Measurements from ENCODE around the gene SCN1B. TPM values are rescaled to one million over a fixed set of nuclear protein-coding genes. Genes with fewer than 3 reads are reported as not detected.

SCN1B gene
- total and polyA plus RNA-seq, 2 of the 13 experiments (the other 11 are each of a cell fraction or from before 2014, with no cell fraction given) = 2.7 to 20.1 TPM

GRCh38 chr19:35062942-35063341 is 32.7 kb downstream of the SCN1B start:
- no peaks in the 10 kb centered on the region for H3K79me2 ChIP-seq (ENCODE audit: insufficient read depth, low read length)
- H3K9ac ChIP-seq (ENCODE audit: insufficient read depth, low read depth, low read length) = no peak overlapping the region
- H3K4me1 ChIP-seq (ENCODE audit: insufficient read depth, low read length) = peaks cover 11% of the 10 kb centered on the region
- in situ Hi-C loops (cut with HindIII; ENCODE audit: extremely low pct_ligation_motif_present, low pct_unique_long_range_greater_than_20kb) = no loop called here
- no peak for ATAC-seq
- TF ChIP-seq KDM2A (CRISPR knock-in tag; IDR thresholded peaks at IDR 0.05; ENCODE audit: borderline replicate concordance, low read depth) (0 out of 2 replicates have a peak, but pooled peaks have one; percentile 19), HNF1B (CRISPR knock-in tag; IDR thresholded peaks at IDR 0.05) (0 out of 2 replicates have a peak, but pooled peaks have one; percentile 25), ZNF326 (CRISPR knock-in tag; IDR thresholded peaks at IDR 0.05; ENCODE audit: borderline replicate concordance) (0 out of 2 replicates have a peak, but pooled peaks have one; percentile 51), POLR2AphosphoS5 (IDR thresholded peaks at IDR 0.05; ENCODE audit: low read depth, low read length) (peak; percentile 13; the same call in 1 of the 2 replicates), MBNL3 (CRISPR knock-in tag; conservative IDR thresholded peaks at IDR 0.05) (no peak), POLR2A (IDR thresholded peaks at IDR 0.05; ENCODE audit: insufficient read depth in 1 of 2, low read depth in 2 of 2, low read length in 2 of 2) (peak; percentile 12 to 42; a peak in 1 of 4 replicates), ETV6 (CRISPR knock-in tag; conservative IDR thresholded peaks at IDR 0.05) (no peak), NR2F2 (IDR thresholded peaks at IDR 0.05; ENCODE audit: borderline replicate concordance, low read depth) (no peak), RBM22 (optimal IDR thresholded peaks at IDR 0.05; ENCODE audit: low read length) (peak; percentile 84), TEAD3 (CRISPR knock-in tag; optimal IDR thresholded peaks at IDR 0.05; ENCODE audit: borderline replicate concordance) (peak; percentile 17), NFKBIZ (CRISPR knock-in tag; IDR thresholded peaks at IDR 0.05) (no peak), POLR2G (IDR thresholded peaks at IDR 0.05; ENCODE audit: low read depth, low read length) (peak; percentile 59; the same call in 1 of the 2 replicates), ZHX1 (CRISPR knock-in tag; IDR thresholded peaks at IDR 0.05; ENCODE audit: low read depth) (no peak), AGO2 (optimal IDR thresholded peaks at IDR 0.05; ENCODE audit: low read depth, low read length) (peak; percentile 32), NONO (IDR thresholded peaks at IDR 0.05) (no peak), NONO (CRISPR knock-in tag; conservative IDR thresholded peaks at IDR 0.05) (0 out of 2 replicates have a peak, but pooled peaks have one; percentile 49)
- no peak for FAIRE-seq
- H3K27me3 ChIP-seq (ENCODE audit: control insufficient read depth in 1 of 2, insufficient read depth in 2 of 2, low read length in 2 of 2) = no peaks in the 10 kb centered on the region
- no peak for DNase-seq (ENCODE audit: low spot score)
- intact Hi-C loops (cut with micrococcal nuclease; ENCODE audit: unreplicated experiment) = no loop called here
- H4K20me1 ChIP-seq (ENCODE audit: insufficient read depth, low read length) = peaks cover 5% of the 10 kb centered on the region; the same call in 1 of the 2 replicates
- ChIA-PET CTCF (ENCODE audit: low intra/inter-chr PET ratio, low total read pairs) (no interaction called here), POLR2A (no interaction called here)
- H3K4me3 ChIP-seq (replicated peaks in 1 of 3; ENCODE audit: insufficient read depth in 1 of 3, low read depth in 2 of 3, low read length in 3 of 3) = no peak overlapping the region
- no peak overlapping the region for H3K27ac ChIP-seq (ENCODE audit: extremely low read length, insufficient read depth, low read length)
- H2AFZ ChIP-seq (ENCODE audit: low read length) = no peak overlapping the region
- H3K36me3 ChIP-seq (replicated peaks in 1 of 2; ENCODE audit: control insufficient read depth in 1 of 2, insufficient read depth in 2 of 2, low read length in 2 of 2) = peaks cover 3% of the 10 kb centered on the region in 2 experiments; a peak in 1 of 5 replicates
- no peaks in the 10 kb centered on the region for H3K9me3 ChIP-seq (ENCODE audit: low read length)
- H3K4me2 ChIP-seq (ENCODE audit: low read depth, low read length) = no peak overlapping the region
- WGBS (ENCODE audit: low lambda C conversion rate) = 99% methylated on average over 7 of the region's 7 CpGs
- no TSS peak for BruUV-seq (replicated peaks)
